Fibroblast of villous mesenchyme (primary cell): Measurements from ENCODE around the gene C1RL. TPM values are rescaled to one million over a fixed set of nuclear protein-coding genes. Genes with fewer than 3 reads are reported as not detected.
"Not testable (repeated sequence)": the region's sequence is repeated elsewhere in the genome, so short reads cannot be mapped to it uniquely, and the experiment has no call there.

Experiments
- DNase-seq: peaks from one replicate; pipeline ENCODE4 v3.0.0-alpha.2; 2010; ENCODE audit warnings: low read depth
- H3K4me3 ChIP-seq: 2 replicates; pipeline ENCODE4 v1.5.1; 2011; ENCODE audit warnings: low read depth, mild to moderate bottlenecking, low read length
- CTCF ChIP-seq: IDR thresholded peaks from 2 replicates; pipeline ENCODE4 v1.5.1; 2012; ENCODE audit warnings: low read depth, mild to moderate bottlenecking, low read length; ENCODE audit not compliant: insufficient read depth
- total RNA-seq: library from RNA; depleted of rRNA; stranded (reverse); fragments of >200 nt; gene quantifications from 2 replicates; pipeline ENCODE4 v1.2.3, GENCODE V29; 2012

The C1RL gene
- total RNA-seq, 1 donor: 30.2 TPM

- no peak overlapping the region for H3K4me3 ChIP-seq
- DNase-seq: no peak
- TF ChIP-seq CTCF: no peak
Measured at GRCh38 chr12:7059780-7060179, 49.2 kb downstream of the C1RL start.

- H3K4me3 ChIP-seq: no peak overlapping the region
- no peak for DNase-seq
- TF ChIP-seq CTCF: no peak
Measured at GRCh38 chr12:7058850-7059395, 50.1 kb downstream of the C1RL start.

GRCh38 chr12:7058163-7058845 lies 50.7 kb downstream of the C1RL start:
- no peak for DNase-seq
- TF ChIP-seq CTCF: no peak
- H3K4me3 ChIP-seq: no peak overlapping the region

GRCh38 chr12:7055736-7056135 lies 53.3 kb downstream of the C1RL start:
- H3K4me3 ChIP-seq, DNase-seq: not testable (repeated sequence)

- no peak for DNase-seq
- no peak overlapping the region for H3K4me3 ChIP-seq
- no peak for TF ChIP-seq CTCF
Measured at GRCh38 chr12:7054925-7055324, 54.1 kb downstream of the C1RL start.

- DNase-seq, H3K4me3 ChIP-seq: not testable (repeated sequence)
Measured at GRCh38 chr12:7049973-7050372, 59.0 kb downstream of the C1RL start.

GRCh38 chr12:7049445-7049951 lies 59.5 kb downstream of the C1RL start:
- not testable (repeated sequence) for DNase-seq, H3K4me3 ChIP-seq

GRCh38 chr12:7047306-7047705 lies 61.7 kb downstream of the C1RL start:
- no peak for DNase-seq
- no peak for TF ChIP-seq CTCF
- no peak overlapping the region for H3K4me3 ChIP-seq
